HepG2 (cell line): Measurements from ENCODE around the gene PCDHGB7. TPM values are rescaled to one million over a fixed set of nuclear protein-coding genes. Genes with fewer than 3 reads are reported as not detected.

Experiments
- ATAC-seq: fragments of 200-7000 bp; cut with Tn5 transposase; 3 replicates; pipeline ENCODE4 v1.9.1; 2020; ENCODE audit warnings: mild to moderate bottlenecking, moderate library complexity
- BruUV-seq: library from RNA; stranded (reverse); fragments of 400-500 nt; replicated peaks from 2 replicates; lab custom pipeline; 2021; lab: Mats Ljungman, UMichigan
- CTCF ChIA-PET: fragments of 300-600 bp; formaldehyde crosslinking; extraction: SDS; loops from one replicate; lab custom pipeline; 2021; ENCODE audit warnings: low total read pairs, inconsistent platforms, low intra/inter-chr PET ratio; lab: Yijun Ruan, JAX
- POLR2A ChIA-PET: fragments of 350-600 bp; sonication (Branson Sonifier 250); formaldehyde crosslinking; loops from one replicate; lab custom pipeline; 2020; ENCODE audit warnings: antibody characterized with exemption, inconsistent platforms; lab: Yijun Ruan, JAX
- DNase-seq: peaks from one replicate; pipeline ENCODE4 v3.0.0-alpha.2; 2015; ENCODE audit warnings: low spot score
- FAIRE-seq: peaks from 3 replicates; lab custom pipeline; 2011; peaks lifted over from hg19 to GRCh38; lab: Jason Lieb, UNC
- H2AFZ ChIP-seq: one replicate; pipeline ENCODE4 v1.6.1; 2011; ENCODE audit warnings: low read length, inconsistent platforms
- H3K27ac ChIP-seq: fragments of 300-600 bp; 3 replicates; pipeline ENCODE4 v1.8.0; 2011; ENCODE audit warnings: mixed run types, mild to moderate bottlenecking, mixed read lengths, low read length, inconsistent platforms; ENCODE audit not compliant: insufficient read depth; ENCODE audit errors: extremely low read length
- H3K27me3 ChIP-seq, 2 experiments: fragments of 200-600 bp in 1 of 2; 2 replicates in 1 of 2; 3 replicates in 1 of 2; pipeline versions ENCODE4 v1.6.0 to v1.8.0; 2011; ENCODE audit warnings: low read length in 2 of 2, mild to moderate bottlenecking in 2 of 2, moderate library complexity in 2 of 2, inconsistent platforms in 1 of 2; ENCODE audit not compliant: insufficient read depth in 2 of 2, control insufficient read depth in 1 of 2
- H3K36me3 ChIP-seq, 2 experiments: fragments of 200-600 bp in 1 of 2; replicated peaks in 1 of 2; 2 replicates in 1 of 2; 3 replicates in 1 of 2; pipeline versions ENCODE4 v1.5.1 to v1.8.0; 2011; ENCODE audit warnings: low read length in 2 of 2, inconsistent platforms in 1 of 2; ENCODE audit not compliant: insufficient read depth in 2 of 2, control insufficient read depth in 1 of 2
- H3K4me1 ChIP-seq: 2 replicates; pipeline ENCODE4 v1.5.1; 2012; ENCODE audit warnings: low read length, inconsistent platforms; ENCODE audit not compliant: insufficient read depth
- H3K4me2 ChIP-seq: 2 replicates; pipeline ENCODE4 v1.6.0; 2011; ENCODE audit warnings: low read depth, low read length, inconsistent platforms
- H3K4me3 ChIP-seq, 3 experiments: fragments of 200-600 bp in 1 of 3; sonication (generic), shearing (Covaris generic) in 1 of 3; replicated peaks in 1 of 3; 2 replicates each; pipeline ENCODE4 v1.5.1; 2011 to 2016; ENCODE audit warnings: low read length in 3 of 3, inconsistent platforms in 2 of 3, low read depth in 2 of 3, mild to moderate bottlenecking in 2 of 3, control low read depth in 1 of 3, mixed read lengths in 1 of 3; ENCODE audit not compliant: insufficient read depth in 1 of 3
- H3K79me2 ChIP-seq: one replicate; pipeline ENCODE4 v1.6.1; 2011; ENCODE audit warnings: low read length, inconsistent platforms; ENCODE audit not compliant: insufficient read depth
- H3K9ac ChIP-seq: 2 replicates; pipeline ENCODE4 v1.6.0; 2011; ENCODE audit warnings: mild to moderate bottlenecking, low read depth, low read length, inconsistent platforms; ENCODE audit not compliant: insufficient read depth
- H3K9me3 ChIP-seq: 2 replicates; pipeline ENCODE4 v1.5.1; 2012; ENCODE audit warnings: mild to moderate bottlenecking, low read length
- H4K20me1 ChIP-seq: 2 replicates; pipeline ENCODE4 v1.6.0; 2011; ENCODE audit warnings: inconsistent platforms, mild to moderate bottlenecking, low read length, moderate library complexity; ENCODE audit not compliant: insufficient read depth
- CSRNP2 ChIP-seq: sonication (generic); formaldehyde crosslinking; conservative IDR thresholded peaks from 2 replicates; pipeline ENCODE4 v1.8.0; 2022; ENCODE audit warnings: low read depth, missing genetic modification reagents
- HMG20B ChIP-seq: conservative IDR thresholded peaks from 2 replicates; pipeline ENCODE4 v1.6.1; 2016; ENCODE audit warnings: missing genetic modification reagents, missing compliant biosample characterization
- KAT7 ChIP-seq: IDR thresholded peaks from 2 replicates; pipeline ENCODE4 v1.6.1; 2018; ENCODE audit warnings: borderline replicate concordance, missing compliant biosample characterization
- MEIS2 ChIP-seq: sonication (generic); formaldehyde crosslinking; IDR thresholded peaks from 2 replicates; pipeline ENCODE4 v1.9.0; 2021; ENCODE audit warnings: mild to moderate bottlenecking, missing genetic modification reagents
- ZNF75D ChIP-seq: sonication (generic); formaldehyde crosslinking; IDR thresholded peaks from 2 replicates; pipeline ENCODE4 v1.8.1; 2023; ENCODE audit warnings: missing genetic modification reagents, mild to moderate bottlenecking, borderline replicate concordance
- ZNF879 ChIP-seq: sonication (generic); formaldehyde crosslinking; IDR thresholded peaks from 2 replicates; pipeline ENCODE4 v1.8.1; 2023; ENCODE audit warnings: missing genetic modification reagents
- WGBS: methylation state at CpG from one replicate; pipeline ENCODE4 v1.1.6; 2017; ENCODE audit warnings: low lambda C conversion rate; 5-methylcytosine and 5-hydroxymethylcytosine counted together
- in situ Hi-C: cut with HindIII; loops from 2 replicates; pipeline ENCODE4 v1.10.0; 2017; ENCODE audit warnings: low pct_unique_long_range_greater_than_20kb; ENCODE audit not compliant: extremely low pct_ligation_motif_present
- intact Hi-C: fragments of 100-400 bp; cut with micrococcal nuclease; formaldehyde crosslinking; loops from one replicate; pipeline ENCODE4 v1.10.0; 2022; ENCODE audit not compliant: unreplicated experiment
- polyA plus RNA-seq, 8 experiments: library from polyadenylated mRNA; depleted of rRNA in 3 of 8; stranded (reverse) in 7 of 8; unstranded in 1 of 8; fragments of >200 nt; fragmentation: Illumina TruSeq in 4 of 8; extraction: Trizol in 4 of 8; gene quantifications; 2 replicates each; pipeline versions ENCODE4 v1.2.1 to v1.2.3, GENCODE V29; 2011 to 2016; ENCODE audit warnings: low read depth in 4 of 8, missing spikeins in 1 of 8, mixed read lengths in 1 of 8; ENCODE audit not compliant: insufficient read depth in 1 of 8
- total RNA-seq, 5 experiments: library from RNA; depleted of rRNA; stranded (reverse); fragments of >200 nt; fragmentation: Illumina TruSeq; extraction: Trizol; gene quantifications; 2 replicates each; pipeline ENCODE4 v1.2.3, GENCODE V29; 2016; ENCODE audit warnings: low read depth in 1 of 5

Gene PCDHGB7
- total and polyA plus RNA-seq, 2 of the 13 experiments (the other 11 are each of a cell fraction or from before 2014, with no cell fraction given) = 0.08 to 0.18 TPM

GRCh38 chr5:141382469-141383294, 34.8 kb upstream of the PCDHGB7 start, which contains the start of gene PCDHGA7:
Gene PCDHGA7 (plus strand): TSS chr5:141382742. CDS start chr5:141382900, 158 bp downstream.
- Histone ChIP-seq H4K20me1 (no peaks in the 10 kb centered on the region), H2AFZ (no peak within 1 kb of the TSS), H3K4me1 (no peaks in the 10 kb centered on the region), H3K36me3 (no peaks in the 10 kb centered on the region), H3K4me3 (no peak within 1 kb of the TSS), H3K27me3 (no peaks in the 10 kb centered on the region), H3K9ac (no peak within 1 kb of the TSS), H3K27ac (no peak within 1 kb of the TSS), H3K4me2 (no peak within 1 kb of the TSS), H3K9me3 (no peaks in the 10 kb centered on the region; the same call in 1 of the 2 replicates), H3K79me2 (no peaks in the 10 kb centered on the region)
- no TSS peak for BruUV-seq
- POLR2A ChIA-PET = no interaction called here
- FAIRE-seq = no peak
- no peak for DNase-seq
- in situ Hi-C loops = no loop called here
- ATAC-seq = no peak
- WGBS = 75% methylated on average over 37 of the region's 37 CpGs
- intact Hi-C loops = no loop called here
- CTCF ChIA-PET = no interaction called here
- TF ChIP-seq MEIS2 (CRISPR knock-in tag) (no peak), ZNF879 (CRISPR knock-in tag) (no peak), HMG20B (CRISPR knock-in tag) (no peak), CSRNP2 (CRISPR knock-in tag) (no peak), ZNF75D (CRISPR knock-in tag) (no peak), KAT7 (no peak)
